Activated T-helper 2 cell treated with anti-CD3 and anti-CD28 coated beads, Interferon-gamma antibody, Interleukin-2, Interleukin-4, amounts not matched to agents 10 μg/mL and 5 μg/mL and 100 μg/mL, durations not matched to agents 14 hours and 24 hours and 36 hours (primary cell): Measurements from ENCODE around the gene CHST10. TPM values are rescaled to one million over a fixed set of nuclear protein-coding genes. Genes with fewer than 3 reads are reported as not detected.

Experiments
- DNase-seq: peaks from one replicate; pipeline ENCODE4 v3.0.0; 2021; ENCODE audit warnings: low spot score
- H3K27ac Mint-ChIP-seq: one replicate; pipeline ENCODE4 v1.8.0; 2021; ENCODE audit warnings: mixed read lengths
- H3K27me3 Mint-ChIP-seq: one replicate; pipeline ENCODE4 v1.8.0; 2021; ENCODE audit warnings: low read depth, mixed read lengths
- H3K36me3 Mint-ChIP-seq: one replicate; pipeline ENCODE4 v1.8.0; 2021; ENCODE audit warnings: low read depth, mixed read lengths
- H3K4me1 Mint-ChIP-seq: one replicate; pipeline ENCODE4 v1.8.0; 2021; ENCODE audit warnings: low read depth, mixed read lengths
- H3K4me3 Mint-ChIP-seq: one replicate; pipeline ENCODE4 v1.8.0; 2021; ENCODE audit warnings: low read depth, mild to moderate bottlenecking, moderate library complexity, mixed read lengths
- H3K9me3 Mint-ChIP-seq: one replicate; pipeline ENCODE4 v1.8.0; 2021; ENCODE audit warnings: mixed read lengths
- intact Hi-C: fragments of 100-400 bp; cut with micrococcal nuclease; formaldehyde crosslinking; loops from one replicate; pipeline ENCODE4 v1.15.1; 2023
- total RNA-seq: library from RNA; stranded (reverse); gene quantifications from 2 replicates; pipeline ENCODE4 v1.2.3, GENCODE V29; 2022

Gene CHST10
- total RNA-seq, 1 donor from 2014 or later = 6.8 TPM

GRCh38 chr2:100411841-100412292 lies 5.6 kb downstream of the CHST10 start:
- no peak overlapping the region for H3K27ac Mint-ChIP-seq
- no peak for DNase-seq
- H3K9me3 Mint-ChIP-seq = no peaks in the 10 kb centered on the region
- H3K4me1 Mint-ChIP-seq = peaks cover 7% of the 10 kb centered on the region
- no peaks in the 10 kb centered on the region for H3K27me3 Mint-ChIP-seq
- intact Hi-C loops = no loop called here
- H3K4me3 Mint-ChIP-seq = no peak overlapping the region
- H3K36me3 Mint-ChIP-seq = peaks cover under 1% of the 10 kb centered on the region

- H3K27ac Mint-ChIP-seq = no peak overlapping the region
- H3K4me3 Mint-ChIP-seq = no peak overlapping the region
- H3K4me1 Mint-ChIP-seq = no peaks in the 10 kb centered on the region
- no peaks in the 10 kb centered on the region for H3K27me3 Mint-ChIP-seq
- intact Hi-C loops = no loop called here
- H3K36me3 Mint-ChIP-seq = no peaks in the 10 kb centered on the region
- no peaks in the 10 kb centered on the region for H3K9me3 Mint-ChIP-seq
- no peak for DNase-seq
Observed at GRCh38 chr2:100409975-100410647, 7.4 kb downstream of the CHST10 start.

DNA sequence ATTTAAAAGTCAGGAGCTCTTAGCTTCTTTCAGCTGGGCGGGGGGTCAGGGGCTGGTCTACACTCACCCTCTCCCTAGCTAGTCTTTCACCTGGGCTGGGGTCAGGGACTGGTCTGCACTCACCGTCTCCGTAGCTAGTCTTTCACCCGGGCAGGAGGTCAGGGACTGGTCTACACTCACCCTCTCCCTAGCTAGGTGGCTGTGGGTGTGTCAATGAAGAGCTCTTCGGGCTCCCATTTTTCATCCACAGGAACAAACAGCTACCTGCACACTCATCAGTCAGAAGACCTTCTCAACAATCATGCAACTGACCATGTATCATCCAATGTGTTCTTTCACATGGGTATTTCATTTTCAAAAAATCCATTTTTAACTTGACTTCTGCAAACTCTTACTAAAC lies 8.0 kb downstream of the CHST10 start:
- no peaks in the 10 kb centered on the region for H3K27me3 Mint-ChIP-seq
- no peaks in the 10 kb centered on the region for H3K4me1 Mint-ChIP-seq
- H3K27ac Mint-ChIP-seq = no peak overlapping the region
- no peaks in the 10 kb centered on the region for H3K9me3 Mint-ChIP-seq
- H3K4me3 Mint-ChIP-seq = no peak overlapping the region
- intact Hi-C loops = no loop called here
- no peak for DNase-seq
- no peaks in the 10 kb centered on the region for H3K36me3 Mint-ChIP-seq

DNA sequence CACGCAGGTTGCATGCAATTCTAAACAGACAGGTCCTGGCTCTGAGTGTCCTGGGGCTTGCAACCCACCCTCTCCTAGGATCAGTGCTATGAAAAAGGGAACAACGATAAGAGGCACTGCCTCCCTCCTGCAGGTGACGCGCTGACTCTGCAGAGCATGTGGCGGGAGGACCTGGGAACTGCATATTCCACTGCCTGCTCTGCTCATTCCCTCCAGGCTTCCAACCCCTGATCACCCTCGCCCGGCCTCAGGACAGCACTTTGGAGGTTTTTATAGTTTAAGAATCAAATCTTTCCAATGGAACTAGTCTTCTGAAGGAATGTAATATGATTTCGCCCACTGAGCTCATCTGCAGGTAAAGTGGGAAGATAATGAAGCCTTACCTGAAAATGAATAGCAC lies 8.5 kb downstream of the CHST10 start:
- Mint-ChIP-seq H3K36me3 (no peaks in the 10 kb centered on the region), H3K4me1 (no peaks in the 10 kb centered on the region), H3K27ac (no peak overlapping the region), H3K27me3 (no peaks in the 10 kb centered on the region), H3K4me3 (no peak overlapping the region), H3K9me3 (no peaks in the 10 kb centered on the region)
- intact Hi-C loops = no loop called here
- no peak for DNase-seq

DNA sequence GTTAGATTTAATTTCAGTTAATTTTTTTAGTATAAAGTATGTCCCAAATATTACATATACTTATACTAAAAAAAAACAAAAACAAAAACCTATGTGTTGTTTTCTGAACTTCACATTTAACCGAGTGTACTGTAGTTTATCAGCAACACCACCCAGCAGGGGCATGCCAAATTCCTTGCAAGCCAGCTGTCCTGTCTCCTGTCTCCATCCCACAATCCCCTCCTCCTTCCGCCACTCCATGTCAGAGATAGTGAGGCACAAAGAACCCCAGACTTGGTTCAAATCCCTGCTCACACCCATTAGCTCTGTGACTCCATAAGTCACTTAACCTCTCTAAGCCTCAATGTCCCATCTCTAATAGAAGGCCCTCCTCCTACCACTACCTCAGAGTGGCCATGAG lies 9.4 kb downstream of the CHST10 start:
- no peaks in the 10 kb centered on the region for H3K9me3 Mint-ChIP-seq
- no peaks in the 10 kb centered on the region for H3K36me3 Mint-ChIP-seq
- H3K27me3 Mint-ChIP-seq = no peaks in the 10 kb centered on the region
- no peak overlapping the region for H3K27ac Mint-ChIP-seq
- H3K4me1 Mint-ChIP-seq = no peaks in the 10 kb centered on the region
- intact Hi-C loops = no loop called here
- DNase-seq = no peak
- H3K4me3 Mint-ChIP-seq = no peak overlapping the region

GRCh38 chr2:100407563-100407962 lies 9.9 kb downstream of the CHST10 start:
- DNase-seq = no peak
- Mint-ChIP-seq H3K27ac (no peak overlapping the region), H3K27me3 (no peaks in the 10 kb centered on the region), H3K4me1 (no peaks in the 10 kb centered on the region), H3K9me3 (no peaks in the 10 kb centered on the region), H3K36me3 (no peaks in the 10 kb centered on the region), H3K4me3 (no peak overlapping the region)
- intact Hi-C loops = no loop called here

DNA sequence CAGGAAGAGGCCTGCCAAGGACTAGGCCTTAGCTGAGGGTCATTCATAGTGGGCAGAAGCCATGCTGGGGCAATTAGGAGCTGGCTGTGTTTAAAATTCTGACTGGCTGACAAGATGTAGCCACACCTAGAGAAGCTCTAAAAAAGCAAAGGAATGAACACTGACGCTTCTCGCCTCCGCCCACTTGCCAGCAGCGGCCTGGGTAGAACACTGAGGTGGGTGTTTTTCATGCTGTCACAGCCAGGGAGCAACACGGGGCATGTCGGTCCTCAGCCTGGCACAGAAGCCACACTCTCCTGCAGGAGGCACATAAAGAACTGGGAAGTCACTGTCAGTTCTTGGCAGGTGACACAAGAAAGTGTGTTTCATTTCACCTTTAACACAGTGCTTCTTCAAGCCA lies 10.4 kb downstream of the CHST10 start:
- Mint-ChIP-seq H3K27me3 (no peaks in the 10 kb centered on the region), H3K27ac (no peak overlapping the region), H3K4me1 (no peaks in the 10 kb centered on the region), H3K4me3 (no peak overlapping the region), H3K9me3 (no peaks in the 10 kb centered on the region), H3K36me3 (no peaks in the 10 kb centered on the region)
- intact Hi-C loops = no loop called here
- DNase-seq = no peak

GRCh38 chr2:100406120-100406508 lies 11.4 kb downstream of the CHST10 start:
- Mint-ChIP-seq H3K4me3 (no peak overlapping the region), H3K4me1 (no peaks in the 10 kb centered on the region), H3K27me3 (no peaks in the 10 kb centered on the region), H3K27ac (no peak overlapping the region), H3K36me3 (no peaks in the 10 kb centered on the region), H3K9me3 (no peaks in the 10 kb centered on the region)
- DNase-seq = no peak
- intact Hi-C loops = no loop called here

GRCh38 chr2:100405403-100406119 lies 11.9 kb downstream of the CHST10 start:
- no peaks in the 10 kb centered on the region for H3K4me1 Mint-ChIP-seq
- H3K4me3 Mint-ChIP-seq = no peak overlapping the region
- H3K27ac Mint-ChIP-seq = no peak overlapping the region
- H3K9me3 Mint-ChIP-seq = no peaks in the 10 kb centered on the region
- H3K36me3 Mint-ChIP-seq = no peaks in the 10 kb centered on the region
- intact Hi-C loops = no loop called here
- no peaks in the 10 kb centered on the region for H3K27me3 Mint-ChIP-seq
- no peak for DNase-seq

DNA sequence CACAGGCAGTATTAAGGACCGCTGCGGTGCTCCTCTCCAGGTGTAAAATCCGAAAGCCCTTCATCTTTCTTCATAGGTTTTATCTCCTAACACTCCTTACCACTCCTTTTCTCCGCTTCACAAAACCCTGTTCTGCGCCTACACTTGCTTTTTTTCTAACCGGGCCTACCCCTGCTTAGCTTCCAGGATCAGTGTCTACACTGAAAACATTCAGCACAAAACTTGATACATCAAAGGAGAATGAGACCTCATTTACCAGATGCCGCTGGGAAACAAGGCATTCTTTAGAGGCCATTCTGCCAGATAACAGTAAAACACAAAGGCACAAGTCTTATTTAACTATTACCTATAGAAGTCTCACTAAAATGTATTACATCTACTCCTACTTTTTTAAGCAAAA lies 13.1 kb downstream of the CHST10 start:
- Mint-ChIP-seq H3K4me3 (no peak overlapping the region), H3K36me3 (no peaks in the 10 kb centered on the region), H3K27ac (no peak overlapping the region), H3K4me1 (no peaks in the 10 kb centered on the region), H3K27me3 (no peaks in the 10 kb centered on the region), H3K9me3 (no peaks in the 10 kb centered on the region)
- intact Hi-C loops = no loop called here
- DNase-seq = no peak

- no peaks in the 10 kb centered on the region for H3K27me3 Mint-ChIP-seq
- H3K9me3 Mint-ChIP-seq = no peaks in the 10 kb centered on the region
- DNase-seq = no peak
- no peaks in the 10 kb centered on the region for H3K36me3 Mint-ChIP-seq
- H3K4me1 Mint-ChIP-seq = no peaks in the 10 kb centered on the region
- no peak overlapping the region for H3K4me3 Mint-ChIP-seq
- intact Hi-C loops = no loop called here
- no peak overlapping the region for H3K27ac Mint-ChIP-seq
Observed at GRCh38 chr2:100403722-100404121, 13.7 kb downstream of the CHST10 start.

GRCh38 chr2:100401268-100401667 lies 16.2 kb downstream of the CHST10 start:
- no peak overlapping the region for H3K27ac Mint-ChIP-seq
- H3K36me3 Mint-ChIP-seq = no peaks in the 10 kb centered on the region
- no peak overlapping the region for H3K4me3 Mint-ChIP-seq
- H3K27me3 Mint-ChIP-seq = no peaks in the 10 kb centered on the region
- no peaks in the 10 kb centered on the region for H3K9me3 Mint-ChIP-seq
- DNase-seq = no peak
- intact Hi-C loops = no loop called here
- no peaks in the 10 kb centered on the region for H3K4me1 Mint-ChIP-seq

- Mint-ChIP-seq H3K27ac (no peak overlapping the region), H3K36me3 (no peaks in the 10 kb centered on the region), H3K27me3 (no peaks in the 10 kb centered on the region), H3K4me1 (no peaks in the 10 kb centered on the region), H3K4me3 (no peak overlapping the region), H3K9me3 (no peaks in the 10 kb centered on the region)
- no peak for DNase-seq
- intact Hi-C loops = no loop called here
Observed at GRCh38 chr2:100399714-100400113, 17.8 kb downstream of the CHST10 start.
